Medulla oblongata (tissue), 1 donor: ENCODE results near the gene BARD1.
"Not testable (repeated sequence)": the region's sequence is repeated elsewhere in the genome, so short reads cannot be mapped to it uniquely, and the experiment has no call there.

Experiments
- DNase-seq: peaks from one replicate; pipeline ENCODE4 v3.0.0-alpha.2; 2015; ENCODE audit errors: extremely low spot score

Gene BARD1

DNA sequence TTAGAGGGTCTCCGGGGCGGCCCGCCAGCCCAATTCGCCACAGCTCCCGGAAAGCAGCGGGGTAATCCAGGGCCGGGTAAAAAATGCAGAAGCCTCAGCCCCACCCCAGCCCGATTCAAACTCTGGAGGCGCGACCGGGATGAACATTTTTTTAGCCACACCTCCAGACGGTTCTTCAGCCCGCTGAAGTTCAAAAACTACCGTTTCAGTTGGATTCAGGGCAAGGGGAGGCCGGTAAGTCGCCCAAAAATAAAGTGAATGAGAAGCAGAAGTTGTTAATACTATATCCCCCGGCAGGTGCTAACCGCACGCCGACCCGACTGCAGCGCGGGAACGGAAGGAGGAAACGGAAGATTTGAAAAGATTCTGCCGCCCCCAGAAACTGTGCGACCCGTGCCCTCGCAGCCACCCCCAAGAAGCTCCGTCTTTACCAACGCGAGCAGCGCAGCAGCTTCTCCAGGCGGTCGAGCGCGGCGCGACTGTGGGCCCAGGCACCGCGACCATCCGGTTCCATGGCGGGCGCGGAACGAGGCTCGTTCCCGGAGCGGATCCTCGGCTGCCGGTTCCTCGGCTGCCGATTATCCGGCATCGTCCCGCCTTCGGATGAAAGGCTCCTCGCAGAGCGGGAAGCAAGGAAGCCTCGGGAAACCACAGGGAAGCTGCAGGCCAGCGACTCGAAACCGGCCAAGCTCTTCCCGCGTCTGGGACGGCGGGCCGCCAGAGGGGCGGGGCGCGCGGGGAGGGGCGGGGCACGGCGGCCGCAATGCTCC lies at the start of gene BARD1:
BARD1 (minus strand) TSS at position 703 of the 770 bp plus-strand sequence; CDS start at position 589, 114 bp downstream.
- peak; percentile 53 for DNase-seq

DNA sequence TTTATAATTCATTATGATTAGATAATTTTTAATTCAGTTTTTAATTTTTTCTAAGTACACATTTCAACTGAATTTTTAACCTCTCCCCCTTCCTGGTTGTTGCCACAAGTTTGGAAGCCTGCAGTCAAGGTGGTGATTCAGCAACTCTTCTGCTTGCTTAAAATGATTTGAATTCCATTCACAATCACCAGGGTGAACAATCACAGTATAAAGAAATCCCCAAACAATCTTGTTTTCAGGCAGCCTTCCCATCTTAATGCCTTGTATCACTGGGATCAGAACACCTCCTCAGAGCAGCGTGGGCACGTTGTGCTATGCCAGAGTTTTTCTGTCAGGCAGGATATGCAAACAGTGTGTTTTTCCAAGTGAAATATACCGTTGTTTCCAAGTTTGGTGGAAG lies 46.7 kb upstream of the BARD1 start:
- DNase-seq = no peak

DNA sequence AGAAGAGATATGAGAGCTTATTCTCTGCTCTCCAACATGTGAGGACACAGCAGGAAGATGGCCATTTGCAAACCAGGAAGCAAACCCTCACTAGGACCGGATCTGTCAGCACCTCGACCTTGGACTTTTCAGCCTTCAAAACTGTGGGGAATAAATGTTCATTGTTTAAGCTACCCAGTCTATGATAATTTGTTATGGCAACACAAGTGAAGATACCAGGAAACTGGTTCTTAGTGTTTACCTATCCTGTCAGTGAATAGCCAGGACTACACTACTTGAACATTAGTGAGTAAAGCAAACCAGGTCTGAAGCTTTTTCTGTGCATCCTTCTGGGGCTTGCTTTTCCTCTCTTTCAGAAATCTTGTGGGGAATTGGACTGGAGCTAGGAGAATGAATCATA lies 44.4 kb upstream of the BARD1 start:
- no peak for DNase-seq

DNA sequence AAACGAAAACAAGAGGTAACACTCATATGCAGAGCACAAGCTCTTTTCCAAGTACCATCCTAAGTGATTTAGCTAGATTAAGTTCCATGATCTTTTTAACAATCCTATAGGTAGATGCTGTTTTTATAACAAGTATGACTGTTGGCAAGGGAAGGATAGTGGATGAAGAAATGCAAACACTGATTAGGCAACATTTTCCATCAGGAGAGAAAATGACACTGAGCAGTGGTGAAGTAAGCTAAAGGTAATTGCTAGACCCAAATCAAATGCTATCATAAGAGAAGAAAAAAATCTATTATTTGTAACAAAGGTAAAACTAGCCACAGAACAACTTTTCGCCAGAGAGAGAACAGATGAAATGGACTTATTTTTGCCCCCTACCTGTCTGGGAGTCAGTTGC lies 34.3 kb upstream of the BARD1 start:
- DNase-seq = no peak

DNA sequence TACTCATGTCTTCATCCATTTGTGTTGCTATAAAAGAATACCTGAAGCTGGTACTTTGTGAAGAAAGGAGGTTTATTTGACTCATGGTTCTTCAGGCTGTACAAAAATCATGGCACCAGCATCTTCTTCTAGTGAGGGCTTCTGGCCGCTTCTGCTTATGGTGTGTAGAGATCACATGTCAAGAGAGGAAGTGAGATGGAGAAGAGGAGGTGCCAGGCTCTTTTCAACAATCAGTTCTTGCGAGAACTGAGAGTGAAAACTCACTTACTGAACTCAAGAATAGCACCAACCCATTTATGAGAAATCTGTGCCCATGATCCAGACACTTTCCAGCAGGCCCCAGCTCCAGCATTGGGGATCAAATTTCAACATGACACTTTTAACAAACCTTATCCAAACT lies 30.0 kb upstream of the BARD1 start:
- no peak for DNase-seq

DNA sequence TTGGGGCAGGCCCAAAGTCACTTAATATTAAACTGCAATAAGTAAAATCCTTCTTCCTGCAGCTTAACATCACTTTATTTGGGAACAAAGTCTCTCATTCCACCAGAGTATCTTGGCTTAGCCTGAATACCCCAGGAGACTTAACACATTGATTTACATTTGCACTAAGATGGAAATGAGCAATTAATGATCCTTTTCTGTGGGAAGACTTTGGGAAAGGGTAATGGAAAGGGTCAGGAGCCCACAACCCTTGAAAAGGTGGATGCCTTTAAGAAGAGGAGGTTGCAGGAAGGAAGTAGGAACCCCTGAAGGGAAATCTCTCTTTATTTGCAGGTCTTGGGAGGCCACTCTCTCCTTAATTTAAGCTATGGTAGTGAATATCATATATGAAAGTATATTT lies 28.0 kb upstream of the BARD1 start:
- no peak for DNase-seq

DNA sequence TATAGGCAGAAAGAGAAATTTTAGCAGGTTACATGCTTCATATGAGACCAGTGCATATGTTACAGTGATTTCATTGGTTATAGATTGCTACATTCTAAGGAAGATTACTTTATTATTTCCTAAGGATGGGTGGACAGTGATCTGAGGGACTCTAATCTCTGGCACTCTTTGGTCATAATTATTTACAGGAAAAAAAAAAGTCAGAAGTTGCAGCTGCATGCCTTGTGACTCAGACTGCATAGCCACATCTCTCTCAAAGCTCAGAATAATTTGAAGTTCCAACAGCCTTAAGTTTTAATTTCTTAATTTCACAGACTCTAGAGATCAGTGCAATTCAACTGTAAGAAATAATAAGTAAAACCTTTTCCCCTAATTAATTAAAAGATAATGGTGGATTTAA lies 27.1 kb upstream of the BARD1 start:
- DNase-seq = no peak

DNA sequence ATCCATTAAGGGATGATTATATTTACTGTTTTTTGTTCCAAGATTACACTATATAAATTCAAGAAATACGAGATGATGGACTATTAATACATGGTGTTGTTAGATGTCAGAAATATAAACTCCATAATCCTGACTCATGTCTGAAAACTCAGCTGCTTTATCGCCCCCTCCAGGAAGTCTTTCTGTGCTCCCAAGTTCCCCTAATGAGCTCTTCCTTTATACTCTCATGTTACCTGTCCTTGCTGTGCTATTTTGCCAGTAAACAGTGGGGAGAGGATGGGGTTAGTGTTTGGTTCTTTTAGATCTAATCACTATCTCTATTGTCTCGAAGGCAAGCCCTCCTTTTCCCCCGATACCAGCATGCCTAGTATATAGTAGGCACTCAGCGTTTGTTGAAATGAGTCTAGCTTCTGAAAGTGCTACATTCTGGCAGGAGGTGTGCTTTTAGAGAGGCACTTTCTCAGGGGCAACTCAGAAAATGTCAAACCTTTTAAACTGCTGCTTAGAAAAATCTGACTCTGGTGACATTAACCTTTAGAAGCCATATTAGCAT lies 21.4 kb upstream of the BARD1 start:
- DNase-seq = no peak

DNA sequence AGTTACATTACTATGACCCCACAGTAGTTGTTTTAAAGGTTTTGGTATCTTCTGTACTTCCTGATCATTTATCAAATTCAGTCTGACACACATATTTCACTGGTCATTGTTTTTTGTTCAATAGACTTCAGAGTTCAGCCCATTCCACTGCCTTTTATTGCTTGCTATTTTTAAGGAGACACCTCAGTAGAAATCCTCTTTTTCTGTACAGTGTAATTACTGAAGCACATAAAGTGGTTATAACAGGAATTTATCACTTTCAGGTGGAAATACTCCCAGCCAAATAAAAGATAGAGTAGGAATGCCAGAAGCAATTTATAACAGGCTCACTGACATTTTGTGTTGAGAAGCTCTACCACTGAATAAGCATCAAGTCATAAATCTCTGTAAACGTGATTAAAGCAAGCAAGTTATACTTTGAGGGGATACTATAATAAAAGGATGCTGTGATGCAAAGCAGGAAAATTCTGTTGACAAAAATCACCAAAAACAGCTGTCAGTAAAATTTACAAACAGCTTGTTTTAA lies 6.6 kb upstream of the BARD1 start:
- DNase-seq = no peak

DNA sequence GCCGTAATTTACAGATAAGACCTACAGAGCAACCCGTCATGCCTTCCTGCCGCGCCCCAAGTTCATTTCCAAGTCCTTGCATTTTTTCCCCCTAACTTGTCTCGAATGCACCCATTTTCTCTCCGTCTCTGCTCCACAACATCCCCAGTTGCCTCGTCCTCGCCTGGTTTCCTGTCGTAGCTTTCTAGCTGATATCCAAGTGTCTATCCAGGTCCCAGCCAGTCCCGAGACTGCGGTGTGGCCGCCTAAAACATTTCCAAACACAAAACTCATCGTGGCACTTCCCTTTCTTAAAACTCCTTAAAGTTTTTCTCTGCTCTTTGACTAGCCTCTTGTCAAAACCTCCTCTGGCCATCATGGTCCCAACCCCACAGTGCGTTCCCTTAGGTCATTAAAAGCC lies 1.2 kb upstream of the BARD1 start:
- no peak for DNase-seq

DNA sequence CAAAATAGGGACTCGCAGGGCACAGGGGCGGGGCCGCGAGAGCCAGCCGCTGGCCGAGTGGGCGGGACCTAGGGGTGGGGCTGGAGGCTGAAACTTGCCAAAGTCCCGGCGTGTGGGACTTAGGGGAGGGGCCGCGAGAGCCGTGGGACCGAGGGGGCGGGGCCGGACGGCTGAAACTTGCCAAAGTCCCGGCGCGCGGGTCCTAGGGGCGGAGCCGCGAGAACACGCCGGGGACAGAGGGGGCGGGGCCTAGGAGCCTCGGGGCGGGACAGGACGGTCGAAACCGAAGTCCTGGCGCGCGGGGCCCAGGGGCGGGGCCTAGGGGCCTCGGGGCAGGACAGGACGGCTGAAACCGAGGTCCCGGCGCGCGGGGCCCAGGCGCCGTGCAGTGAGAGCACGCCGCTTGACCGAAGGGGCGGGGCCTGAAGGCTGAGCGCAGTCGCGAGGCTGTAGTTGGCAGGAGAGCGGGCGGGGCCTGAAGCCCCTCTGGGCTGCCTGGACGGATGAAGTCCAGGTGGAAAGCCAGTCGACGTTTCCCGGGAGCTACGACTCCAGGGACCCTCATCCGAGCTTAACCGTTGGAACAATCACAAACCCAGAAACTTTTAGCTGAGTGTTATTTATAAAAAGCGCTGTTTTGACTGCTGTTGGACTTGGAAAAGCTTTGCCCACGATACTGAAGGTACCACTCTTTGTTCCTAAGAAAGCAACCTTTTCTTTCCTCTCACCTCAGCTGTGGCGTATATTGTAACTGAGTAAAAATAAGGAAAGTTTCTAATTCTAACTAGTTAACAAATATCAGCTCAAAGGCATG lies 475 bp upstream of the BARD1 start:
- peak; percentile 97 for DNase-seq

DNA sequence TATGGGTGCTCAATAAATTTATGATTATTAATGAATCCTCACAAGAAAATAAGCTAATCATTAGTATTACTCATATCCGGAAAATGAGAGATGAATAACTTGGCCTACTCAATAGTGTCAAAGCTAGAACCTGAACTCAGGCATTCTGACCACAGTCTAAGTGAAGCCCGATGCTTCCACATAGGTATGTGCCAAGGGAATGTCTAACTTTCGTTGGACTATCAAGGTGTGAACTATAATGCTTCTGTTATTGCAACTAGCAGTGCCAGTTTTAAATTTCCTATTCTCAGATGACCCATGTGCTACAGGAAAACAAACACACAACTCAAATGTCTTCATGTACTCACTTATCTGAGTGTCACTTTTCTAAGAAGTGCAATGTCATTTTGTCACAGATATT lies 1.8 kb downstream of the BARD1 start:
- peak; percentile 27 for DNase-seq

DNA sequence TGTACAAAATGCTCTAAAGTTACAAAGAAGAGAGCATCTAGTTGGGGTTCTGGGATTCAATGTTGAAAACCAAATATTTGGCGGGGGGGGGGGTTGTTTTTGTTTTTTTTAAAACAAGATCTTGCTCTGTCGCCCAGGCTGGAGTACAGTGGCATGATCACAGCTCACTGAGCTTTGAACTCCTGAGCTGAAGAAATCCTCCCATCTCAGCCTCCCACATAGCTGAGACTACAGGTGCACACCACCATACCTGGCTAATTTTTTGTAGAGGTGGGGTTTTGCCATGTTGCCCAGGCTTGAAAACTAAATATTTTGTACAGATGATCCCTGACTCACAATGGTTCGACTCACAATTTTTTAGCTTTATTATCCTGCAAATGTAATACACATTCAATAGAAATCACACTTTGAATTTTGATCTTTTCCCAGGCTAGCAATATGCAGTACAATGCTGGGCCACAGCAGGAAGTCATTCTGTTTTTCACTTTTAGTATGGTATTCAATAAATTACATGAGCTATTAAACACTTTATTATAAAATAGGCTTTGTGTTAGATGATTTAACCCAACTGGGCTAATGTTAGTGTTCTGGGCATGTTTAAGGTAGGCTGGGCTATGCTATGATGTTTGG lies 7.6 kb downstream of the BARD1 start:
- no peak for DNase-seq

DNA sequence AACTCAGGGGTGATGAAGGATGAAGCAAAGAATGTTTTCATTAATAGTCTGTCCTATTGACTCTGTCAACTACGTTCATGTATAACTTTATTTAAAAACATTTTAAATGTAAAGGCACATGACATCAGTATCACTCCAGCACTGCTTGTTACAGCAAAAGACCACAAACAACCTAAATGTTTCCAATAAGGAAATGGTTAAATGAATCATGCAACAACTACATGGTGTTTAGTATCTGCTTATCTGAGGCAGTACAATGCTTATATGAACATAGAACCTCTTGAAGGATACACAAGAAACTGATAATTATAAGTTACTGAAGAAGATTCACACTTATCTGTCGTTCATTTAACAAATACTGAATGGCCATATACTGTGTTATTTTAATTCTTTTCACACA lies 8.4 kb downstream of the BARD1 start:
- DNase-seq = no peak

DNA sequence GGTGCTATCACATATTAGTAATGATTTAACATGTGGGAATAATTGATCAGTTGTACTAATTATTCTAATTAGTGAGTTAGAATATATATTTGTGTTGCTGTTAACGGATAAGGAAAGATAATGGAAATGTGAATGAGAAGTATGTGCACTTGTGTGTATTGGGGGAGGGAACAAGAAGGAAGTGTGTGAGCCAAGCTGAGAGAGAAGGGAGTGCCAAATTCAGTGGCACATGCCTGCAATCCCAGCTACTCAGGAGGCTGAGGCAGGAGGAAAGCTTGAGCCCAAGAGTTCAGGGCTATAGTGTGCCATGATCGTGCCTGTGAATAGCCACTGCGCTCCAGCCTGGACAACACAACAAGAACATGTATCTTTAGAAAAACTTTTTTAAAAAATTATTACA lies 9.3 kb downstream of the BARD1 start:
- no peak for DNase-seq

DNA sequence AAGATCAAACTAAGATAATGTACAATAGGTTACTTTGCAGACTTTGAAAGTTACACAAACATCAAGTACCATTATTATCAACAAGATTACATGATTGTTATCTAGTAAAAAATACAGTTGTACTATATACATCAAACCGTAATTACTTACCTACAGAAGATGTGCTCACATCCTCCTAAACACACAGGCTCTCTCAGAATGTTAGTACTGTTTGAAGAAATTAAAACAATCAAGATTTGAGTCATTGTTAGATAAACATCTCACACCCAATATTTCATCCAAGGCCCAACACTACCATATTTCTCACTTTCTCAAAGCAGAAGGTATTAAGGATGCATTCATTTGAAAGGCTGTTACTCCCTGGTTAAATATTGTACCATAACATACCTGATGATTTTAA lies 12.6 kb downstream of the BARD1 start:
- DNase-seq = no peak

DNA sequence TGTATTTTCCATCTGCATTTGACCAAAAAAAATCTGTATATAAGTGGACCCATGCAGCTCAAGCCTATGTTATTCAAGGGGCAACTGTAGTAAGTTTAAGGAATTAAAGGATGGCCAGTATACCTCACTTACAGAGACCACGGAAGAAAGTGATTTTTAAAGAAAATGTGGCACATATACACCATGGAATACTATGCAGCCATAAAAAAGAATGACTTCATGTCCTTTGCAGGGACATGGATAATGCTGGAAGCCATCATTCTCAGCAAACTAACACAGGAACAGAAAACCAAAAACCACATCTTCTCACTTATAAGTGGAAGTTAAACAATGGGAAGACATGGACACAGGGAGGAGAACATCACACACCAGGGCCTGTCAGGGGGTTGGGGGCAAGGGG lies 26.3 kb downstream of the BARD1 start:
- not testable (repeated sequence) for DNase-seq

DNA sequence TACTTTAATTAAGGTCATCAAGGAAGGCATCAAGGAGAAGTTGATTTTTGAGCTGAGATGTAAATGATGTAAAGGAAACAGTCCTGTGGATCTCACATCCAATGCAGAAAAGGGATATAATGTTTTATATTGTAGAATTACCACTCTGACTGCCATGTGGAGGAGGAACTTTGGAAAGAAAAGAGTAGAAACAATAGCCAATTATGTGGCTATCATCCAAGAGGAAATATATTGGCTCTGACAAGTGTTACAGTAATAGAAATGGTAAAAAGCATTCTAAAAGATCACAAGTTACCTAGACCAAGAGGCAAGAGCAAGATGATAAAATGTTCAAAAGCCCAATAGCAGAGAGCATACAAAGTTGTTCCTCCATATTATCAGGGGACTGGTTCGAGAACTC lies 26.8 kb downstream of the BARD1 start:
- no peak for DNase-seq

DNA sequence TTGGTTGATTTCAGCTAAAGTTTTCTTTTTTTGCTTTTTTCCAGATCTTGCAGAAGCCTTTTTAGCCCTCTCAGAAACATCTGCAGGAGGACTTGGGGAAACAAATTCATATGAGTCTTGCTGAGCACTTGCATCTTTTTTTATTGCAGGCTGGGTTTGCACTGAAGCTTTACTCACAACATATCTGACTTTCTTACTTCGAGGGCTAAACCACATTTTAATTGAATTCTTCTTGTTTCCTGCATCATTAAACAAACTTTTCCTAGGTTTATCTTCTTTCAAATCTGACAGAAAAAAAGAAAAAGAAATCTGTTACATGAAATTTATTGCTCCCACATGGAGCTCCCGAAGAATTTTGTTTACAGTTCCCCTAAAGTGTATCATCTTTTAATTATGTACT lies 28.3 kb downstream of the BARD1 start:
- no peak for DNase-seq

DNA sequence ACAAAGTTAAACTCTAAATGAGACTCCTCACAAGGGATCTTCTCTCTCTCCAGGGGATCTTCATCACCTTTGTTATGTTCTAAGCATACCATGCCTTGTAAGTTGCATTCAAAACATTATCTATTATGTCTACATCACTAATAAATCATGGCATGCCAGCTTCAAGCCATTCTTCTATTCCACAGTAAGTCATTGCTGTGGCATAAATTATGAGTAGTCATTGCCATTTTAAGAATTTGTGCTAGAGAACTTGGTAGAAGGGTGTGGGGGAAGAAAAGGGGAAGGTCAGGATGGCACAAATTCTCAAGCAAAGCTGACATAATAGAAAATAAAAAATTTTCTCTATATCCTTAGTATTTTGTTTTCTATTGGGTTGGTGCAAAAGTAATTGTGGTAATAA lies 33.5 kb downstream of the BARD1 start:
- DNase-seq = no peak

DNA sequence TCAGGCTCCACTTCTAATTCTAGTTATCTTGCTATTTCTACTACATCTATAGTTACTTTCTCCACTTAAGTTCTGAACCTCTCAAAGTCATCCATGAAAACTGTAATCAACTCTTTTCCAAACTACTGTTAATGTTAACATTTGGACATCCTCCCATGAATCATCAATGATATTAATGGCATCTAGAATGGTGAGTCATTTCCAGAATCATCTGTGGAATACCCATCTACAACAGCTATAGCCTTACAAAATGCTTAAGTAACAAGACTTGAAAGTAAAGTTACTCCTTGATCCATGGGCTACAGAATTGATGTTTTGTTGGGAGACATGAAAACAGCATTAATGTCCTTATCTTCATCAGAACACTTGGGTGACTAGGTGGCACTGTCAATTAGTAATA lies 35.4 kb downstream of the BARD1 start:
- DNase-seq = no peak

DNA sequence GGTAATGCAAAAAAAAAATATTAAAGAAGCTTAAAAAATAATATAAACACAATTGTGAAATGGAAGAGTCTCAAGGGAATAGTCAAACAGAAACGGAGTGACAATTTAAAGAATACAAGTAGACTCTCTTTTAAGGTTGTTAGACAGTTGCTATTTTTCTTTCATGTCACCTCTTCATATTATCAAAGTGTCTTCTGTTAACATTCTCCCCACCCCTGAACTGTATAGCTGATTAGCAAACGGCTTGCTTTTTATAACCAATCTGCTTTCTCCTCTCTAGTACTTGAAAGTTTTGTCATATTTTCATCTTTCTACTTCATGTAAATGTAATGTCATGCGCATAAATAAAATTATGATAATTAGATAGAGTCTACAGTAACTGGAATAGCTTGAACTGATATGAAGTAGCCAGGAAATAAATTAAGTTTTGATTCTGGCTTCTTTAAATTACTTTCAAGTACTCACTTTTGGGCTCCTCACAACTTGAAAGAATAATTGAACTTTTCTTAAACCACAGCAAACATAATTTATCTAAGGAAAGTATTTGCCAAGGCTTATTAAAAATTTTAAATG lies 37.0 kb downstream of the BARD1 start:
- DNase-seq = no peak
